NCI-H345 treated with DMSO at 0.1 percent for 48 hours (cell line): Measurements from ENCODE around the gene DOCK8.
"Not testable (repeated sequence)": the region's sequence is repeated elsewhere in the genome, so short reads cannot be mapped to it uniquely, and the experiment has no call there.

ENCODE experiments used
- DNase-seq: peaks from one replicate; lab custom pipeline; 2025; ENCODE audit not compliant: unreplicated experiment; lab: John Stamatoyannopoulos, UW

The DOCK8 gene

GRCh38 chr9:224582-225520, 10.2 kb downstream of the DOCK8 start:
- no peak for DNase-seq

- DNase-seq = no peak
Observed at GRCh38 chr9:227860-228259, 13.2 kb downstream of the DOCK8 start.

GRCh38 chr9:228929-229695, 14.4 kb downstream of the DOCK8 start:
- DNase-seq = no peak

GRCh38 chr9:231625-232024, 17.0 kb downstream of the DOCK8 start:
- DNase-seq = not testable (repeated sequence)

- DNase-seq = not testable (repeated sequence)
Observed at GRCh38 chr9:233708-234107, 19.0 kb downstream of the DOCK8 start.

GRCh38 chr9:237141-237857, 22.6 kb downstream of the DOCK8 start:
- DNase-seq = no peak

- no peak for DNase-seq
Observed at GRCh38 chr9:237858-238345, 23.2 kb downstream of the DOCK8 start.

GRCh38 chr9:242461-243080, 27.9 kb downstream of the DOCK8 start:
- no peak for DNase-seq

GRCh38 chr9:248278-248961, 33.8 kb downstream of the DOCK8 start:
- no peak for DNase-seq

- no peak for DNase-seq
Observed at GRCh38 chr9:249025-249424, 34.4 kb downstream of the DOCK8 start.

GRCh38 chr9:250039-250438, 35.4 kb downstream of the DOCK8 start:
- DNase-seq = no peak

GRCh38 chr9:250625-251024, 36.0 kb downstream of the DOCK8 start:
- DNase-seq = no peak

- DNase-seq = no peak
Observed at GRCh38 chr9:251398-251797, 36.7 kb downstream of the DOCK8 start.

- DNase-seq = no peak
Observed at GRCh38 chr9:253539-253938, 38.9 kb downstream of the DOCK8 start.

GRCh38 chr9:254516-254915, 39.9 kb downstream of the DOCK8 start:
- no peak for DNase-seq

GRCh38 chr9:257957-258356, 43.3 kb downstream of the DOCK8 start:
- DNase-seq = no peak

- DNase-seq = no peak
Observed at GRCh38 chr9:259405-260404, 45.0 kb downstream of the DOCK8 start.

- DNase-seq = no peak
Observed at GRCh38 chr9:264231-264630, 49.6 kb downstream of the DOCK8 start.
